ENCODE data around the gene LATS2.

LATS2 gene

DNA sequence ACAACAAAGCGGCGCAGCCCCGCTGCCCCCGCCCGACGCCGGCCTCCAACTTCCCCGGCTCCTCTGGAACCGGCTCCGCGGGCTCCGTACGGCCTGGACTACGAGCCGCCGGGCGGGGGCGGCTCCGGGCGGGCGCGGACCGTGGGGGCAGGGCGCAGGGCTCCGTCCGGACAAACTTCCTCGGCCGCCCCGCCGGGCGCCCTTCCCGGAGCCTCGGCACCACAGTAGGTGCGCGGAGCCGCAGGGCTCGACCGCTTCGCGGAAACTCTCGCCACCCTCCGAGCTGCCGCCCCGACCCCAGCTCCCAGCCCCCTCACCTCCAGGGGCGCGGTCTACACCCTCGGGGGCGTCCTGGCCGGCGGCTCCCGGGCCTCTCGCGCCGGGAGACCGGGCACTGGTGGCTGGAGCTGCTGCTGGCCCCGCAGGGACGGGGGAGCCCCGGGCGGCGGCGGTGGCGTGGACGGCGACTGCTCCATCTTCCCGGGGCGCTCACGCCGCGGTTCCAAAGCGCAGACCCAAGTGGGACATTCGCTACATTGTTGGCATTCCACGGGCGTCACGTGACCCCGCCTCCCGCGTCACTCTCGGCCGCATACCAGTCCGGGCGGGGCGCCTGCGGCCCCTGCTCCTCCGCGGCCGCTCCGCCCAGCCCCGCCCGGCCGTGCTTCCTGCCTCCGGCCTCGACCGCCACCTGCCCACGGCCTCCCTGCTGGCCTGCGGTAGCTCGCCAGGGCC, at the start of gene LATS2:
Gene LATS2 (minus strand): TSS at position 558 of the 735 bp plus-strand sequence. CDS start 15,560 bp downstream, outside the sequence.
- TF ChIP-seq CTCF (IDR thresholded peaks at IDR 0.05; ENCODE audit: insufficient read depth, low read depth, low read length, missing control alignments): no peak
- peak; percentile 92 for DNase-seq (ENCODE audit: low read depth)
- peak within 1 kb of the TSS; percentile 66 for H3K4me3 ChIP-seq (ENCODE audit: low read length)

DNA sequence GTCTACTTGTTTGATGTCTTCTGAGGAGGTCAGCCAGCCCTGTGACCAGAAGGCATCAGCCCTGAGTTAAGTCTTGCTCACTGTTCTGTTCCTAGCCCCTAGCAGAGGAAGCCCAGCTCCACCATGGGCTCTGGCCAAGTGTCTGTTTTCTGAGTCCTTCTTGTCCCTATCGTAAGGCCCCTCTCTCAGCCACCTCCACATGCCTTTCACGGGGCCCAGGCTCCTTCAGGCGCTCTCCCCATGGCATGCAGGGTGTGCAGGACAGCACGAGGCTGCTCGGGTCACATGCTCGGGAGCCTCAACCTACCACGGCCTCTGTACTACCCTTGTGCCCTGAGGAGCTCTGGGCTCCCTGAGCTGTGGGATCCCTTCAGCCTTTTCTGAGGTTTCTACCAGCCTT, 47.8 kb upstream of the LATS2 start:
- TF ChIP-seq CTCF (IDR thresholded peaks at IDR 0.05; ENCODE audit: insufficient read depth, low read depth, low read length, missing control alignments): no peak
- no peak for DNase-seq (ENCODE audit: low read depth)
- H3K4me3 ChIP-seq (ENCODE audit: low read length): no peak overlapping the region

DNA sequence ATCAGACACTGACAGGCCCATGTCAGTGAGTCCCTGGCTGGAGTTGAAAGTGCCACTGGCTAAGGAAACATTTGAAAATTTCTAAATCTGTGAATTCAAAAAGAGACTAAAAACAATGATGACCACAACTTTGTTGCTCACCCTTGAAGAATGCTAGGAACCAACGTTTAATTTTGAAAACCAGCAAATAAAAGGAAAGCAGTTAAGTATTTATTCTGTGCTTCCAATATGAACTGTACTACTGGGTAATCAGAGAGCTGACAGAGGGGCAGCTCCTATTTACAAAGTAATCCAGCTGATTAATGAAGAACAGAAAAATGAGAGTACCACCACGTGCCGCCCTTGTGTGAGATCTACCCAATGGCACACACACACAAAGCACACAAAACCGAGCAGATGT, 44.7 kb upstream of the LATS2 start:
- DNase-seq (ENCODE audit: low read depth): no peak
- no peak for TF ChIP-seq CTCF (IDR thresholded peaks at IDR 0.05; ENCODE audit: insufficient read depth, low read depth, low read length, missing control alignments)
- H3K4me3 ChIP-seq (ENCODE audit: low read length): no peak overlapping the region

DNA sequence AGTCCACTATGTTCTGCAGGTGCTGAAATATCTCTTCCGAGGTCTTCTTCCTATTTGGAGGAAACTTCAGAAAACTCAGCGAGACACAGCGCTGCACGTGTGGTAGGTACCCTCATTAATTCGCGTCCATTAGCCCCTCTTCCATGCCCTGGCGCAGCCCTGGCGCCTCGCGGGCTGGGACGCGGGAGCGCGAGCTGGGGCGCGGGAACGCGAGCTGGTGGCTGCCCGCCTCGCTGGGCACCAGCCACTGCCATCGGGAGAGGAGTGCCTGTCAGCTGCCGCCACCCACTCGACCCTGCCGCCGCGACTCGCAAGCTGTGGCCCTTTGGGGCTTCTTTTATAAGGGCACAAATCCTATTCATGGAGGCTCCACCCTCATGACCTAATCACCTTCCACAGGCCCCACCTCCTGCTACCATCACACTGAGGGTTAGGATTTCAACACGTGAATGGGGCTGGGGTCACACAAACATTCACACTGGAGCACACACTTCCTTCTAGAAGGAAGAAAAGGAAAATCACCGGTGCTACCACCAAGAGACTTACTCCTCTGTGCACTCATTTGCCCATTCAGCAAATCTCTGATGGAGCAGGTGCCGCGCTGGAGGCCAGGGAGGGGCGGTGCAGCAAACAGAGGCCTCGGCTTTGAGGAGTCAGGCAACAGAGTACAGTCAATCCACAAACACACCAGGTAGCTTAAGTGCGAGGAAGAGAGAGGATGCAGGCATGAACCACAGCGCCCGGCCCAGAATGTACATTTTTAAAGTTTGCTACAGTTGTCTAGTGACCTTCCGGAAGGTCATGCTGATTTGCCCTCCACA, 43.0 kb upstream of the LATS2 start:
- no peak for DNase-seq (ENCODE audit: low read depth)
- no peak for TF ChIP-seq CTCF (IDR thresholded peaks at IDR 0.05; ENCODE audit: insufficient read depth, low read depth, low read length, missing control alignments)
- no peak overlapping the region for H3K4me3 ChIP-seq (ENCODE audit: low read length)

GRCh38 chr13:21101865-21102576, 40.6 kb upstream of the LATS2 start:
- no peak overlapping the region for H3K4me3 ChIP-seq (ENCODE audit: low read length)
- TF ChIP-seq CTCF (IDR thresholded peaks at IDR 0.05; ENCODE audit: insufficient read depth, low read depth, low read length, missing control alignments): no peak
- no peak for DNase-seq (ENCODE audit: low read depth)

GRCh38 chr13:21100994-21101757, 39.8 kb upstream of the LATS2 start:
- no peak for DNase-seq (ENCODE audit: low read depth)
- TF ChIP-seq CTCF (IDR thresholded peaks at IDR 0.05; ENCODE audit: insufficient read depth, low read depth, low read length, missing control alignments): no peak
- no peak overlapping the region for H3K4me3 ChIP-seq (ENCODE audit: low read length)

Data from epithelial cell of esophagus (primary cell).